ENCODE results near the gene AMMECR1. TPM values are rescaled to one million over a fixed set of nuclear protein-coding genes. Genes with fewer than 3 reads are reported as not detected.
A peak's percentile ranks its signal among the peaks of the same experiment; 100 is the strongest.

AMMECR1 gene
- total and polyA plus RNA-seq, 2 of the 13 experiments (the other 11 are each of a cell fraction or from before 2014, with no cell fraction given) = 3.1 to 7.5 TPM

DNA sequence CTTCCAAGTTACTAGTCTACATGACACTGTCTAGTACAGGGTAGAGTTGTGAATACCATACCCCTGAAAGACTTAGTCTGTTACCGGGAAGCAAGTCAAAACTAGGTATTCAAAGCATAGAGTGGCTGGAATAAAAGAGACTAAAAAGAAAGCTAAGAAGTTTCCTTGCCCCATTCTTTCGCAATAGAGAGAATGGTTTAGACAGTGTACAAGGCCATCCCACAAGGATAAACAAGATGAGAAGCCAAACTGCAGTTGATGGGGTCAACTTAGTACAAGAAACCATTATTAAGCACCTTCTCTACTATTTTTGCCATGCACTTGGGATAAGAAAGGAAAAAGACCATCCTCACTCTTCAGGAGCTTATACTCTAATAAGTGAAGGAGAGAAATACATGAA is 30.3 kb downstream of the AMMECR1 start:
- no peaks in the 10 kb centered on the region for H3K36me3 ChIP-seq (replicated peaks in 1 of 2; ENCODE audit: control insufficient read depth in 1 of 2, insufficient read depth in 2 of 2, low read length in 2 of 2)
- no peak overlapping the region for H2AFZ ChIP-seq (ENCODE audit: low read length)
- POLR2A ChIA-PET = no interaction called here
- no peak for ATAC-seq
- no peaks in the 10 kb centered on the region for H4K20me1 ChIP-seq (ENCODE audit: insufficient read depth, low read length)
- TF ChIP-seq HNRNPK (IDR thresholded peaks at IDR 0.05; ENCODE audit: low read depth, low read length, poor library complexity, severe bottlenecking) = no peak
- peak; percentile 23; the same call in 1 of the 2 replicates for TF ChIP-seq CEBPB (IDR thresholded peaks at IDR 0.05; ENCODE audit: borderline replicate concordance, low read depth, low read length)
- intact Hi-C loops (cut with micrococcal nuclease; ENCODE audit: unreplicated experiment) = no loop called here
- H3K4me1 ChIP-seq (ENCODE audit: insufficient read depth, low read length) = no peaks in the 10 kb centered on the region
- H3K4me2 ChIP-seq (ENCODE audit: low read depth, low read length) = no peak overlapping the region
- no peak overlapping the region for H3K4me3 ChIP-seq (replicated peaks in 1 of 3; ENCODE audit: insufficient read depth in 1 of 3, low read depth in 2 of 3, low read length in 3 of 3)
- no TSS peak for BruUV-seq (replicated peaks)
- DNase-seq (ENCODE audit: low spot score) = no peak
- H3K27ac ChIP-seq (ENCODE audit: extremely low read length, insufficient read depth, low read length) = no peak overlapping the region
- H3K9me3 ChIP-seq (ENCODE audit: low read length) = no peaks in the 10 kb centered on the region
- in situ Hi-C loops (cut with HindIII; ENCODE audit: extremely low pct_ligation_motif_present, low pct_unique_long_range_greater_than_20kb) = no loop called here
- H3K9ac ChIP-seq (ENCODE audit: insufficient read depth, low read depth, low read length) = no peak overlapping the region
- FAIRE-seq = no peak
- H3K27me3 ChIP-seq (ENCODE audit: control insufficient read depth in 1 of 2, insufficient read depth in 2 of 2, low read length in 2 of 2) = no peaks in the 10 kb centered on the region
- 96% methylated on average over 2 of the region's 2 CpGs for WGBS (ENCODE audit: low lambda C conversion rate)
- CTCF ChIA-PET (ENCODE audit: low intra/inter-chr PET ratio, low total read pairs) = no interaction called here
- no peaks in the 10 kb centered on the region for H3K79me2 ChIP-seq (ENCODE audit: insufficient read depth, low read length)

DNA sequence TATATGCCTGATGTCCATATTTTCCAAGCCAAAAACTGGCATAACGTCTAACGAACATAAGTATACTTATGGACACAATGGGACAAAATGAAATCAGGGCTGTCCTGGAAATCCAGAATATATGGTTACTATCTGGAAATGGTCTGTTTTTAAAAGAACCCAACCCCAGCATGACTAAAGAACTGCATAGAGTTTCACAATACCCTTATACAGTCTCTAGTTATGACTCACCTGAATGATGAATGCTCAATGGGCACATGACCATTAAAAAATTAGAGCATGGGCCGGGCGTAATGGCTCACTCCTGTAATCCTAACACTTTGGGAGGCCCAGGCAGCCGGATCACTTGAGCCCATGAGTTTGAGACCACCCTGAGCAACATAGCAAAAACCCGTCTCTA is 31.8 kb downstream of the AMMECR1 start:
- DNase-seq (ENCODE audit: low spot score) (no peak), FAIRE-seq (no peak), ATAC-seq (no peak)
- H3K27ac ChIP-seq (ENCODE audit: extremely low read length, insufficient read depth, low read length) = no peak overlapping the region
- H4K20me1 ChIP-seq (ENCODE audit: insufficient read depth, low read length) = no peaks in the 10 kb centered on the region
- ChIA-PET CTCF (ENCODE audit: low intra/inter-chr PET ratio, low total read pairs) (no interaction called here), POLR2A (no interaction called here)
- intact Hi-C loops (cut with micrococcal nuclease; ENCODE audit: unreplicated experiment) (no loop called here), in situ Hi-C loops (cut with HindIII; ENCODE audit: extremely low pct_ligation_motif_present, low pct_unique_long_range_greater_than_20kb) (no loop called here)
- no peaks in the 10 kb centered on the region for H3K4me1 ChIP-seq (ENCODE audit: insufficient read depth, low read length)
- no peaks in the 10 kb centered on the region for H3K27me3 ChIP-seq (ENCODE audit: control insufficient read depth in 1 of 2, insufficient read depth in 2 of 2, low read length in 2 of 2)
- no peak overlapping the region for H3K4me2 ChIP-seq (ENCODE audit: low read depth, low read length)
- H3K36me3 ChIP-seq (replicated peaks in 1 of 2; ENCODE audit: control insufficient read depth in 1 of 2, insufficient read depth in 2 of 2, low read length in 2 of 2) = no peaks in the 10 kb centered on the region
- no peak overlapping the region for H2AFZ ChIP-seq (ENCODE audit: low read length)
- no peak overlapping the region for H3K4me3 ChIP-seq (replicated peaks in 1 of 3; ENCODE audit: insufficient read depth in 1 of 3, low read depth in 2 of 3, low read length in 3 of 3)
- H3K9me3 ChIP-seq (ENCODE audit: low read length) = no peaks in the 10 kb centered on the region
- WGBS (ENCODE audit: low lambda C conversion rate) = 100% methylated on average over 3 of the region's 6 CpGs
- H3K9ac ChIP-seq (ENCODE audit: insufficient read depth, low read depth, low read length) = no peak overlapping the region
- BruUV-seq (replicated peaks) = no TSS peak
- H3K79me2 ChIP-seq (ENCODE audit: insufficient read depth, low read length) = no peaks in the 10 kb centered on the region
- no peak for TF ChIP-seq RFX5 (IDR thresholded peaks at IDR 0.05; ENCODE audit: low read depth, low read length)
- TF ChIP-seq RAD21 (CRISPR knock-in tag; IDR thresholded peaks at IDR 0.05) = no peak
- TF ChIP-seq, protein P1, sequence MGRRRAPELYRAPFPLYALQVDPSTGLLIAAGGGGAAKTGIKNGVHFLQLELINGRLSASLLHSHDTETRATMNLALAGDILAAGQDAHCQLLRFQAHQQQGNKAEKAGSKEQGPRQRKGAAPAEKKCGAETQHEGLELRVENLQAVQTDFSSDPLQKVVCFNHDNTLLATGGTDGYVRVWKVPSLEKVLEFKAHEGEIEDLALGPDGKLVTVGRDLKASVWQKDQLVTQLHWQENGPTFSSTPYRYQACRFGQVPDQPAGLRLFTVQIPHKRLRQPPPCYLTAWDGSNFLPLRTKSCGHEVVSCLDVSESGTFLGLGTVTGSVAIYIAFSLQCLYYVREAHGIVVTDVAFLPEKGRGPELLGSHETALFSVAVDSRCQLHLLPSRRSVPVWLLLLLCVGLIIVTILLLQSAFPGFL (CRISPR knock-in tag; IDR thresholded peaks at IDR 0.05) = no peak

All from HepG2 (cell line).